IMR-90 (cell line): ENCODE results near the gene UAP1. TPM values are rescaled to one million over a fixed set of nuclear protein-coding genes. Genes with fewer than 3 reads are reported as not detected.

ENCODE experiments used
- ATAC-seq: fragments of 200-7000 bp; cut with Tn5 transposase; 2 replicates; pipeline ENCODE4 v1.9.1; 2020; ENCODE audit warnings: low read depth, mild to moderate bottlenecking, moderate library complexity
- BruUV-seq: library from RNA; stranded (reverse); fragments of 400-500 nt; replicated peaks from 2 replicates; lab custom pipeline; 2021; lab: Mats Ljungman, UMichigan
- CTCF ChIA-PET: fragments of 300-600 bp; formaldehyde crosslinking; extraction: SDS; loops from one replicate; lab custom pipeline; 2021; ENCODE audit warnings: antibody characterized with exemption; lab: Yijun Ruan, JAX
- POLR2A ChIA-PET: fragments of 300-600 bp; sonication (Branson Sonifier 250); formaldehyde crosslinking; loops from one replicate; lab custom pipeline; 2022; ENCODE audit warnings: antibody characterized with exemption; ENCODE audit not compliant: unreplicated experiment; lab: Charles Lee
- DNase-seq: peaks from one replicate; pipeline ENCODE4 v3.0.0; 2013
- H2AFZ ChIP-seq: replicated peaks from 2 replicates; pipeline ENCODE3; 2013; ENCODE audit warnings: low read length, mild to moderate bottlenecking; ENCODE audit not compliant: poor library complexity
- H2AK5ac ChIP-seq: 2 replicates; pipeline ENCODE4 v1.6.1; 2013; ENCODE audit warnings: low read depth, low read length, inconsistent platforms
- H2AK9ac ChIP-seq: replicated peaks from 2 replicates; pipeline ENCODE3; 2013; ENCODE audit warnings: mild to moderate bottlenecking, low read depth, low read length, moderate library complexity; ENCODE audit not compliant: poor library complexity
- H2BK120ac ChIP-seq: 2 replicates; pipeline ENCODE4 v1.6.1; 2013; ENCODE audit warnings: low read depth, low read length, inconsistent platforms
- H2BK15ac ChIP-seq: 3 replicates; pipeline ENCODE4 v1.6.1; 2013; ENCODE audit warnings: low read depth, low read length, inconsistent platforms
- H2BK20ac ChIP-seq: 2 replicates; pipeline ENCODE4 v1.6.1; 2013; ENCODE audit warnings: low read depth, mild to moderate bottlenecking, inconsistent platforms, low read length, moderate library complexity
- H2BK5ac ChIP-seq: 2 replicates; pipeline ENCODE4 v1.6.1; 2013; ENCODE audit warnings: mild to moderate bottlenecking, low read depth, low read length, inconsistent platforms; ENCODE audit not compliant: poor library complexity, severe bottlenecking
- H3K14ac ChIP-seq: replicated peaks from 2 replicates; pipeline ENCODE4 v1.6.1; 2013; ENCODE audit warnings: low read depth, low read length, inconsistent platforms
- H3K18ac ChIP-seq: 2 replicates; pipeline ENCODE4 v1.6.1; 2013; ENCODE audit warnings: low read depth, low read length, control low read depth
- H3K23ac ChIP-seq: 2 replicates; pipeline ENCODE4 v1.6.1; 2013; ENCODE audit warnings: low read depth, low read length, inconsistent platforms
- H3K27ac ChIP-seq: 2 replicates; pipeline ENCODE4 v1.5.1; 2013; ENCODE audit warnings: mild to moderate bottlenecking, control low read depth, low read length; ENCODE audit not compliant: insufficient read depth
- H3K27me3 ChIP-seq: 2 replicates; pipeline ENCODE4 v1.6.1; 2013; ENCODE audit warnings: low read length; ENCODE audit not compliant: control insufficient read depth, insufficient read depth
- H3K36me3 ChIP-seq: 2 replicates; pipeline ENCODE4 v1.6.1; 2013; ENCODE audit warnings: low read length, mixed read lengths; ENCODE audit not compliant: control insufficient read depth, insufficient read depth
- H3K4ac ChIP-seq: 2 replicates; pipeline ENCODE4 v1.6.1; 2013; ENCODE audit warnings: low read depth, low read length, inconsistent platforms
- H3K4me1 ChIP-seq: 2 replicates; pipeline ENCODE4 v1.6.1; 2013; ENCODE audit warnings: low read length, mixed read lengths; ENCODE audit not compliant: control insufficient read depth, insufficient read depth
- H3K4me2 ChIP-seq: 2 replicates; pipeline ENCODE4 v1.6.1; 2013; ENCODE audit warnings: low read depth, mild to moderate bottlenecking, control low read depth, low read length, moderate library complexity
- H3K4me3 ChIP-seq: 2 replicates; pipeline ENCODE4 v1.5.1; 2013; ENCODE audit warnings: low read depth, mild to moderate bottlenecking, control low read depth, low read length, moderate library complexity; ENCODE audit not compliant: insufficient read depth
- H3K56ac ChIP-seq: 2 replicates; pipeline ENCODE4 v1.6.1; 2013; ENCODE audit warnings: low read length, inconsistent platforms; ENCODE audit not compliant: insufficient read depth; ENCODE audit errors: extremely low read depth
- H3K79me1 ChIP-seq, 2 experiments: 2 replicates each; pipeline ENCODE4 v1.6.1; 2013; ENCODE audit warnings: low read length in 2 of 2, inconsistent platforms in 1 of 2, low read depth in 1 of 2
- H3K9ac ChIP-seq: 2 replicates; pipeline ENCODE4 v1.6.1; 2013; ENCODE audit warnings: low read depth, low read length, control low read depth
- H3K9me1 ChIP-seq: 2 replicates; pipeline ENCODE4 v1.6.1; 2013; ENCODE audit warnings: low read length, inconsistent platforms; ENCODE audit not compliant: insufficient read depth
- H3K9me3 ChIP-seq: 2 replicates; pipeline ENCODE4 v1.6.1; 2013; ENCODE audit warnings: low read length; ENCODE audit not compliant: control insufficient read depth, insufficient read depth
- H4K20me1 ChIP-seq: 2 replicates; pipeline ENCODE4 v1.6.1; 2013; ENCODE audit warnings: low read length, inconsistent platforms; ENCODE audit not compliant: insufficient read depth
- H4K5ac ChIP-seq: 2 replicates; pipeline ENCODE4 v1.6.1; 2013; ENCODE audit warnings: mild to moderate bottlenecking, low read depth, low read length, control low read depth
- H4K8ac ChIP-seq, 2 experiments: 2 replicates each; pipeline ENCODE4 v1.6.1; 2013; ENCODE audit warnings: low read depth in 2 of 2, low read length in 2 of 2, control low read depth in 1 of 2, inconsistent platforms in 1 of 2
- H4K91ac ChIP-seq: 2 replicates; pipeline ENCODE4 v1.6.1; 2013; ENCODE audit warnings: low read depth, low read length, inconsistent platforms; ENCODE audit not compliant: insufficient read depth
- BHLHE40 ChIP-seq: fragments of 150-350 bp; IDR thresholded peaks from 2 replicates; pipeline ENCODE4 v1.6.1; 2016; ENCODE audit warnings: mild to moderate bottlenecking, low read depth, low read length
- CEBPB ChIP-seq: IDR thresholded peaks from 2 replicates; pipeline ENCODE4 v1.6.1; 2012; ENCODE audit warnings: low read depth, low read length, improper control_type of control experiment
- CHD1 ChIP-seq: IDR thresholded peaks from 2 replicates; pipeline ENCODE4 v1.6.1; 2012; ENCODE audit warnings: low read depth, low read length, improper control_type of control experiment
- FOS ChIP-seq: fragments of 150-350 bp; IDR thresholded peaks from 2 replicates; pipeline ENCODE4 v1.6.1; 2016; ENCODE audit warnings: low read depth, low read length
- MXI1 ChIP-seq: IDR thresholded peaks from 2 replicates; pipeline ENCODE4 v1.6.1; 2012; ENCODE audit warnings: low read depth, mild to moderate bottlenecking, low read length, moderate library complexity, borderline replicate concordance
- NFE2L2 ChIP-seq: fragments of 150-350 bp; IDR thresholded peaks from 2 replicates; pipeline ENCODE4 v1.6.1; 2016; ENCODE audit warnings: low read depth, mild to moderate bottlenecking, low read length
- POLR2A ChIP-seq: IDR thresholded peaks from 2 replicates; pipeline ENCODE4 v1.6.1; 2012; ENCODE audit warnings: mild to moderate bottlenecking, low read depth, low read length
- RAD21 ChIP-seq: IDR thresholded peaks from 2 replicates; pipeline ENCODE4 v1.6.1; 2012; ENCODE audit warnings: low read length, improper control_type of control experiment
- RFX5 ChIP-seq: IDR thresholded peaks from 2 replicates; pipeline ENCODE4 v1.8.0; 2012; ENCODE audit warnings: low read depth, mild to moderate bottlenecking, low read length, moderate library complexity
- SMC3 ChIP-seq: fragments of 150-350 bp; IDR thresholded peaks from 2 replicates; pipeline ENCODE4 v1.6.1; 2016; ENCODE audit warnings: low read depth, mild to moderate bottlenecking, antibody characterized with exemption, low read length, moderate library complexity
- WGBS, 2 experiments: methylation state at CpG; one replicate each; pipeline versions ENCODE4 v1.1.5 to v1.1.7; 2013; ENCODE audit warnings: missing lambda C conversion rate in 2 of 2; ENCODE audit not compliant: insufficient read length in 1 of 2; ENCODE audit errors: extremely low coverage in 2 of 2; 5-methylcytosine and 5-hydroxymethylcytosine counted together
- dilution Hi-C: fragments of 300-500 bp; cut with HindIII; formaldehyde crosslinking; loops from one replicate; pipeline ENCODE4 v1.14.3; 2018; ENCODE audit warnings: low sequenced_read_pairs; ENCODE audit not compliant: unreplicated experiment
- in situ Hi-C: fragments of 300-500 bp; cut with MboI; formaldehyde crosslinking; loops from 3 replicates; pipeline ENCODE4 v1.14.3; 2019; ENCODE audit warnings: low sequenced_read_pairs, inconsistent platforms, mixed read lengths
- intact Hi-C: fragments of 100-400 bp; cut with micrococcal nuclease; formaldehyde crosslinking; loops from 2 replicates; pipeline ENCODE4 v1.10.0; 2022
- polyA plus RNA-seq, 3 experiments: library from polyadenylated mRNA; depleted of rRNA; stranded (reverse); fragments of >200 nt; gene quantifications; 2 replicates each; pipeline ENCODE4 v1.2.3, GENCODE V29; 2012; ENCODE audit warnings: low replicate concordance in 1 of 3
- total RNA-seq: library from RNA; depleted of rRNA; stranded (reverse); fragments of >200 nt; gene quantifications from 2 replicates; pipeline ENCODE4 v1.2.3, GENCODE V29; 2012
- TF ChIP-seq, protein P1 (sequence below): fragments of 150-350 bp; IDR thresholded peaks from 2 replicates; pipeline ENCODE4 v1.6.1; 2017; ENCODE audit warnings: mild to moderate bottlenecking, antibody characterized with exemption, low read length, low read depth
- TF ChIP-seq, protein P2 (sequence below): fragments of 150-350 bp; IDR thresholded peaks from 2 replicates; pipeline ENCODE4 v1.6.1; 2016; ENCODE audit warnings: low read depth, mild to moderate bottlenecking, low read length, moderate library complexity, borderline replicate concordance

The UAP1 gene
- total and polyA plus RNA-seq, 2 of the 4 experiments (the other 2 are of a cell fraction), result 93.4 to 196 TPM

DNA sequence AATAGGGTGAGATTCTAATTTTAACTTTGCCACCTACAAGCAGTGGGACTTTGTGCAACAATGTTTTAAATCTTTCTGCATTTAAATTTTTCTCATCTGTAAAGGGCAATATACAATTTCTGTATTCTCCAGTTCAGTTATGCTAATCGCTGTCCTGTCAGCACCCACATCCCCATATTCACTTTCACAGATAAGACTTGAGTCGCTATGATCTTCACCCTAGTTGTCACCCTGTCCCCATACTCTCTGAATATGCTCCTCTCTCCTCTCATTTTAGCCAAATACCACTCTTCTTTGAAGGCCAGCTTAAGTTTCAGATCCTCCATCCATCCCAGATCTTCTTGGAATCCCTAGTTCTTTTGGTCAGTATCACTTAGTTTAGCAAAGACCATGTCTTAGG, 79.6 kb downstream of the UAP1 start:
- peaks cover 78% of the 10 kb centered on the region for H4K20me1 ChIP-seq
- H2AK9ac ChIP-seq, result no peak overlapping the region
- dilution Hi-C loops, result no loop called here

More for the DNA sequence above, 79.6 kb downstream of the UAP1 start:
- no peaks in the 10 kb centered on the region for H3K27me3 ChIP-seq
- H2BK120ac ChIP-seq, result no peak overlapping the region
- H3K4ac ChIP-seq, result no peak overlapping the region
- H4K8ac ChIP-seq, result no peak overlapping the region
- intact Hi-C loops, result no loop called here
- BruUV-seq, result no TSS peak
- no peak overlapping the region for H2BK5ac ChIP-seq
- no peak overlapping the region for H2BK20ac ChIP-seq
- H3K36me3 ChIP-seq, result peaks cover 8% of the 10 kb centered on the region
- H3K9me3 ChIP-seq, result no peaks in the 10 kb centered on the region
- ChIA-PET POLR2A (interaction anchor here (0.5 kb wide), 1 partner anchor 27 kb away, joined by 4 read pairs; no protein-coding TSS in a partner anchor), CTCF (no interaction called here)
- no peak overlapping the region for H3K4me3 ChIP-seq
- H4K5ac ChIP-seq, result no peak overlapping the region
- no peak overlapping the region for H2AFZ ChIP-seq
- peaks cover 8% of the 10 kb centered on the region for H3K4me1 ChIP-seq
- DNase-seq, result no peak
- 0 out of 2 replicates have a peak overlapping the region, but pooled peaks have one; percentile 6 for H3K14ac ChIP-seq
- ATAC-seq, result no peak
- H3K23ac ChIP-seq, result no peak overlapping the region
- no peak overlapping the region for H3K18ac ChIP-seq
- no peak for TF ChIP-seq POLR2A
- no peak for TF ChIP-seq RAD21
- no peak for TF ChIP-seq NFE2L2
- TF ChIP-seq CEBPB, result no peak
- no peak for TF ChIP-seq RFX5
- TF ChIP-seq FOS, result no peak
- no peak for TF ChIP-seq CHD1
- no peak for TF ChIP-seq MXI1
- TF ChIP-seq SMC3, result no peak
- no peak for TF ChIP-seq BHLHE40
- TF ChIP-seq, protein P1, sequence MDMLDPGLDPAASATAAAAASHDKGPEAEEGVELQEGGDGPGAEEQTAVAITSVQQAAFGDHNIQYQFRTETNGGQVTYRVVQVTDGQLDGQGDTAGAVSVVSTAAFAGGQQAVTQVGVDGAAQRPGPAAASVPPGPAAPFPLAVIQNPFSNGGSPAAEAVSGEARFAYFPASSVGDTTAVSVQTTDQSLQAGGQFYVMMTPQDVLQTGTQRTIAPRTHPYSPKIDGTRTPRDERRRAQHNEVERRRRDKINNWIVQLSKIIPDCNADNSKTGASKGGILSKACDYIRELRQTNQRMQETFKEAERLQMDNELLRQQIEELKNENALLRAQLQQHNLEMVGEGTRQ, result no peak
- TF ChIP-seq, protein P2, sequence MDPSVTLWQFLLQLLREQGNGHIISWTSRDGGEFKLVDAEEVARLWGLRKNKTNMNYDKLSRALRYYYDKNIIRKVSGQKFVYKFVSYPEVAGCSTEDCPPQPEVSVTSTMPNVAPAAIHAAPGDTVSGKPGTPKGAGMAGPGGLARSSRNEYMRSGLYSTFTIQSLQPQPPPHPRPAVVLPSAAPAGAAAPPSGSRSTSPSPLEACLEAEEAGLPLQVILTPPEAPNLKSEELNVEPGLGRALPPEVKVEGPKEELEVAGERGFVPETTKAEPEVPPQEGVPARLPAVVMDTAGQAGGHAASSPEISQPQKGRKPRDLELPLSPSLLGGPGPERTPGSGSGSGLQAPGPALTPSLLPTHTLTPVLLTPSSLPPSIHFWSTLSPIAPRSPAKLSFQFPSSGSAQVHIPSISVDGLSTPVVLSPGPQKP, result no peak
- no peak overlapping the region for H2BK15ac ChIP-seq
- no peak overlapping the region for H3K56ac ChIP-seq
- in situ Hi-C loops, result no loop called here
- H2AK5ac ChIP-seq, result no peak overlapping the region
- H3K27ac ChIP-seq, result no peak overlapping the region
- no peak overlapping the region for H3K4me2 ChIP-seq
- no peak overlapping the region for H4K91ac ChIP-seq
- H3K9ac ChIP-seq, result no peak overlapping the region
- peaks cover 10 to 68% of the 10 kb centered on the region in 2 experiments; a peak in 3 of 4 replicates for H3K79me1 ChIP-seq
- peaks cover 24% of the 10 kb centered on the region for H3K9me1 ChIP-seq
- 80% methylated on average over 2 of the region's 2 CpGs; no CpG with 5 or more reads in 1 of the 2 experiments for WGBS, 2 experiments
